Suprapubic skin (tissue), 2 donors: ENCODE measurements around the gene RRP1B.

Experiments
- EP300 ChIP-seq: sonication (generic); formaldehyde crosslinking; IDR thresholded peaks from one replicate; pipeline ENCODE4 v1.6.1; 2017; ENCODE audit warnings: antibody characterized with exemption
- POLR2A ChIP-seq, 2 donors: fragments of 450-650 bp; IDR thresholded peaks; one replicate each; pipeline ENCODE4 v1.6.1; 2017; ENCODE audit warnings: antibody characterized with exemption in 2 of 2, mild to moderate bottlenecking in 2 of 2, moderate library complexity in 2 of 2

- TF ChIP-seq EP300 (no peak), POLR2A (IDR thresholded peaks at IDR 0.05) (no peak)
Measured at GRCh38 chr21:43639470-43640353, 19.6 kb upstream of the RRP1B start.
